Measurements from ENCODE around the gene PRKCQ. TPM values are rescaled to one million over a fixed set of nuclear protein-coding genes. Genes with fewer than 3 reads are reported as not detected.

PRKCQ gene
- total RNA-seq, 1 donor from 2014 or later: 2.3 TPM

DNA sequence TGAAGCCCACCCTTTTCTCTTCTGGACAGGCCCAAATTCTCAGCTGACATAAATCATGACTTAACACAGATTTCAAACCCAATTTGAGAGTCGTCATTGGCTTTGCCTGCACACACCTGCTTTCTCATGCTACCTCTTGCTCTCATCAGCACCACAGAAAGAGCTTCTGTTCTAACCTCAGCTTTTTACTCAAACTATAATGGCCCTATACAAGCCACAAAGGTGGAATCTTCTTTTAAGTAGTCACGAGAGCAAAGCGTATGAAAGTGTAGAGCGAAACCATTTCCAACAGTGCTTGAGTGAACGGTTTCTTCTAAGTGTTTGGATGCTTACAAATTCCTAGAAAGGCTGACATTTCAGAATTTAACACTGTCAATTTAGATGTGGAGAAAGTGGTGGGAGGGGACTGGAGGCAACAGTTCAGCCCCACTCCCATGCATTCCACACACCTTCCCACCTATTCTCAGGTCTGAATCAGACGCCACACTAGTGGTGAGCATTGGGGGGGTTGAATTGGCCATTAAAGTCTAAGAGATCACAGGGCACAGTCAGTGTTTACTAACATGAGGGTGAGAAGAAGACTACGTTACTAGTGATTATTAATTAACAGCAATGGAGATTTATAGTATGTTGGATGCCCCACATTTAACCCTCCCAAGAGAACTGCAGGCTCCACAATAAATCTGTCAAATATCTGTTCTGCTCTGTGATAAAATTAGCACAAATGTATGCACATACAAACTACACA lies 114.0 kb downstream of the PRKCQ start:
- Mint-ChIP-seq H3K4me1 (peaks cover 2% of the 10 kb centered on the region), H3K27ac (no peak overlapping the region), H3K4me3 (no peak overlapping the region), H3K9me3 (peaks cover 10% of the 10 kb centered on the region), H3K36me3 (peaks cover 1% of the 10 kb centered on the region), H3K27me3 (ENCODE audit: low read depth) (peaks cover 5% of the 10 kb centered on the region)
- no peak for DNase-seq (ENCODE audit: low spot score in 2 of 2, unreplicated experiment in 2 of 2)
- TF ChIP-seq, protein P1, sequence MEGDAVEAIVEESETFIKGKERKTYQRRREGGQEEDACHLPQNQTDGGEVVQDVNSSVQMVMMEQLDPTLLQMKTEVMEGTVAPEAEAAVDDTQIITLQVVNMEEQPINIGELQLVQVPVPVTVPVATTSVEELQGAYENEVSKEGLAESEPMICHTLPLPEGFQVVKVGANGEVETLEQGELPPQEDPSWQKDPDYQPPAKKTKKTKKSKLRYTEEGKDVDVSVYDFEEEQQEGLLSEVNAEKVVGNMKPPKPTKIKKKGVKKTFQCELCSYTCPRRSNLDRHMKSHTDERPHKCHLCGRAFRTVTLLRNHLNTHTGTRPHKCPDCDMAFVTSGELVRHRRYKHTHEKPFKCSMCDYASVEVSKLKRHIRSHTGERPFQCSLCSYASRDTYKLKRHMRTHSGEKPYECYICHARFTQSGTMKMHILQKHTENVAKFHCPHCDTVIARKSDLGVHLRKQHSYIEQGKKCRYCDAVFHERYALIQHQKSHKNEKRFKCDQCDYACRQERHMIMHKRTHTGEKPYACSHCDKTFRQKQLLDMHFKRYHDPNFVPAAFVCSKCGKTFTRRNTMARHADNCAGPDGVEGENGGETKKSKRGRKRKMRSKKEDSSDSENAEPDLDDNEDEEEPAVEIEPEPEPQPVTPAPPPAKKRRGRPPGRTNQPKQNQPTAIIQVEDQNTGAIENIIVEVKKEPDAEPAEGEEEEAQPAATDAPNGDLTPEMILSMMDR (IDR thresholded peaks at IDR 0.05; ENCODE audit: unreplicated experiment): no peak

DNA sequence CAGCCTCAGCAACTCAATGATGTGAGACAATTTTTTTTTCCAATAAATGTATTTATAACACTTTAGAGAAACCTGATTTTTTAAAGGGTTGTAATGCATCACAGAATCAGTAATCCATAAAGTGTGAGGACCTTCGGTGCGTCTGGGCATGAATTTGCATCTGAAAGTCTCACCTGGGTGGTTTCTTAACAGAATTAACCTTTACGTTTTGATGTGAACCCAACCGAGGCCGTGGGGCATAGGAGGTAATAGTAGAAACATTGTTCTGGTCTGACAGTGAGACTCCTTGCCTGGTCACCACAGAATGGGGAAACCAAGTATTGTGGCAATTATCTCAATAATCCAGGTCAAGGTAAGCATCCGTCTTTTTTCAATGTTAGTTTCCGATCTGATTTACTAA lies 114.6 kb downstream of the PRKCQ start:
- Mint-ChIP-seq H3K27me3 (ENCODE audit: low read depth) (peaks cover 5% of the 10 kb centered on the region), H3K9me3 (peaks cover 14% of the 10 kb centered on the region), H3K27ac (no peak overlapping the region), H3K4me3 (no peak overlapping the region), H3K36me3 (peaks cover 5% of the 10 kb centered on the region), H3K4me1 (peaks cover 2% of the 10 kb centered on the region)
- DNase-seq (ENCODE audit: low spot score in 2 of 2, unreplicated experiment in 2 of 2): no peak
- TF ChIP-seq, protein P1 (IDR thresholded peaks at IDR 0.05; ENCODE audit: unreplicated experiment): no peak

DNA sequence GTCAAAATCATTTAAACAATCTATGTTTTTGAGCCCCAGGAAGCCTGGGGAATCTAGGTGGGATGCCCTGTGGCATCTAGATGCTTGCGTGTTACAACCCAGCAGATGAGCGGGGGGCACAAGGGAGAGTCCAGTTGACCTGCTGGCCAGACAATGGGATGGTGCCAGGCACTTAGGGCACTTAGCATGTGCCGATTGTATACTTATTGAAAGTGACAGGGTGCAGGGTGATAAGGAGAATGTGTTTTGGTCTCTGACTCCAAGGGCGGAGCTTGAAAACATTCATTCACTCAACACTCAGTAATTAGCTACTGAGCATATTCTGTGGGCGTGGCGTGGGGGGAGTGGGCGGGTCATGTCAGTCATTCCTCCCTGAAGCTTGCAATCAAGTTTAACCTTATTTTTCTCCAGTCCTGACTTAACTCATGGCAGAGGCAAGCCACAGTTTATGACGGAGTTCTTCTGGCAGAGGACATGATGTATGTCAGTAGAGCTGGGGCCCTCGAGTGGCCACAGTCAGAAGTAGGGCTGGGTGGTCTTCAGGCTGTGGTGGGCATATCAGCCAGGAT lies 115.1 kb downstream of the PRKCQ start:
- TF ChIP-seq, protein P1 (IDR thresholded peaks at IDR 0.05; ENCODE audit: unreplicated experiment): no peak
- Mint-ChIP-seq H3K4me3 (no peak overlapping the region), H3K27me3 (ENCODE audit: low read depth) (peaks cover 5% of the 10 kb centered on the region), H3K9me3 (peaks cover 10% of the 10 kb centered on the region), H3K4me1 (peaks cover 2% of the 10 kb centered on the region), H3K27ac (no peak overlapping the region), H3K36me3 (peaks cover 5% of the 10 kb centered on the region)
- no peak for DNase-seq (ENCODE audit: low spot score in 2 of 2, unreplicated experiment in 2 of 2)

DNA sequence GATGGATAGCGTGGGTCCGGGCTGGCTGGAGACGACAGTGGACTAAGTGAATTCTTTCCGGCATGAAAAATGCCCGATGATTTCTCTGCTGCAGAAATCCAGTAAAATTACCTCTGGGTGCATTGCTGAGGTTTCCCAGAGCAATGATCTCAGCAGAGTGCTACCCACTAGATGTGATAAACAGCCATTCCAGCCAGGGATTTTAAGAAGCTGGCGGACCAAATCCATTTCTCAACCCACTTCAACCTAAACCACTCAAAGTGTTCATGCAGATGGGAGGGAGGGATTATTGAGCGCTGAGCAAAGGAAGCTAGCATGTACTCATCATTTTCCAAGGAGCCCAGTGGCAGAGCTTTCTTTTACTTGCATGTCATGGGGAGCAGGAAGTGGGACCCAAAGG lies 116.7 kb downstream of the PRKCQ start:
- TF ChIP-seq, protein P1 (IDR thresholded peaks at IDR 0.05; ENCODE audit: unreplicated experiment): no peak
- H3K4me1 Mint-ChIP-seq: peaks cover 2% of the 10 kb centered on the region
- peaks cover 13% of the 10 kb centered on the region for H3K9me3 Mint-ChIP-seq
- H3K4me3 Mint-ChIP-seq: no peak overlapping the region
- peaks cover 11% of the 10 kb centered on the region for H3K36me3 Mint-ChIP-seq
- DNase-seq (ENCODE audit: low spot score in 2 of 2, unreplicated experiment in 2 of 2): no peak
- H3K27ac Mint-ChIP-seq: no peak overlapping the region
- H3K27me3 Mint-ChIP-seq (ENCODE audit: low read depth): peaks cover 5% of the 10 kb centered on the region

DNA sequence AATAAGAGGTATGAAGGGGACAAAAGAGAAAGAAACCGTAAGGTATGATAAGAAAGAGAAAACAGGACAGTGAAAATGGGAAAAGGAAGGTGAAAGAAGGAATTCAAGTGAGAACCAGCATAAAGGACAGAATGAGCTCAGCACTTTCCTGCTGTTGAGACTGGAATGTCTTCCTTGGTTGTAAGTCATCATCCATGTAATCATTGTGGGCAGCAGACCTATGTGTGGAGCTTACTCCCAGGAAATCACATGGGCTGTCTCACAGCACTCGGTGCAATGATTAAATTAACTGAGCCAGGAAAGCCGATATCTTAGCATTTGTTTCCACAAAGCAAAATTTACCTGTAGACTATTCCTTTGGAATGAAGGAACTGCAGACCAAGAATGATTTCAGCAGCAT lies 118.1 kb downstream of the PRKCQ start:
- Mint-ChIP-seq H3K4me1 (peaks cover 2% of the 10 kb centered on the region), H3K9me3 (peaks cover 18% of the 10 kb centered on the region), H3K27me3 (ENCODE audit: low read depth) (peaks cover 3% of the 10 kb centered on the region), H3K4me3 (no peak overlapping the region), H3K27ac (no peak overlapping the region), H3K36me3 (peaks cover 11% of the 10 kb centered on the region)
- TF ChIP-seq, protein P1 (IDR thresholded peaks at IDR 0.05; ENCODE audit: unreplicated experiment): no peak
- DNase-seq (ENCODE audit: low spot score in 2 of 2, unreplicated experiment in 2 of 2): no peak
